H1 (cell line): ENCODE data around the gene LIF. TPM values are rescaled to one million over a fixed set of nuclear protein-coding genes. Genes with fewer than 3 reads are reported as not detected.

Experiments used
- ATF2 ChIP-seq: IDR thresholded peaks from 2 replicates; pipeline ENCODE4 v1.6.1; 2012; ENCODE audit warnings: low read length, inconsistent platforms
- CHD1 ChIP-seq: IDR thresholded peaks from 2 replicates; pipeline ENCODE4 v1.6.1; 2012; ENCODE audit warnings: low read depth, low read length, improper control_type of control experiment
- CHD7 ChIP-seq: fragments of 300-600 bp; sonication (generic); IDR thresholded peaks from 2 replicates; pipeline ENCODE4 v1.7.1; 2012; ENCODE audit warnings: low read length, moderate library complexity, mild to moderate bottlenecking, inconsistent platforms; ENCODE audit not compliant: insufficient replicate concordance
- CTCF ChIP-seq, 3 experiments: IDR thresholded peaks; 1 replicate in 2 of 3; 2 replicates in 1 of 3; pipeline versions ENCODE4 v1.5.1 to v1.6.1; 2011; ENCODE audit warnings: low read length in 3 of 3, mild to moderate bottlenecking in 3 of 3, inconsistent platforms in 2 of 3, low read depth in 1 of 3, moderate library complexity in 1 of 3; ENCODE audit not compliant: insufficient read depth in 1 of 3; ENCODE audit errors: control extremely low read depth in 1 of 3
- MAFK ChIP-seq: IDR thresholded peaks from 2 replicates; pipeline ENCODE4 v1.6.1; 2012; ENCODE audit warnings: low read depth, mild to moderate bottlenecking, improper control_type of control experiment, low read length
- TEAD4 ChIP-seq: IDR thresholded peaks from 2 replicates; pipeline ENCODE4 v1.6.1; 2012; ENCODE audit warnings: low read depth, low read length, inconsistent platforms, mixed read lengths
- polyA plus RNA-seq, 7 experiments: library from polyadenylated mRNA; depleted of rRNA in 3 of 7; stranded (reverse) in 5 of 7; unstranded in 2 of 7; fragments of >200 nt in 5 of 7; fragments of 200-250 nt in 2 of 7; gene quantifications; 1 replicate in 5 of 7; 2 replicates in 1 of 7; 4 replicates in 1 of 7; pipeline versions ENCODE4 v1.2.1 to v1.2.3, GENCODE V29; 2011 to 2013; ENCODE audit warnings: missing spikeins in 2 of 7, mixed read lengths in 2 of 7
- total RNA-seq: library from RNA; stranded (reverse); fragmentation: NEBNext Ultra II Directional; extraction: Animal tissue kit (Norgen Biotek cat#: 25700); gene quantifications from 2 replicates; pipeline ENCODE4 v1.2.1, GENCODE V29; 2021

LIF gene
- total and polyA plus RNA-seq, 2 of the 8 experiments (the other 6 are each of a cell fraction or from before 2014, with no cell fraction given), result 3.3 to 3.5 TPM

- TF ChIP-seq CHD7 (no peak), CHD1 (no peak), ATF2 (no peak), TEAD4 (no peak), CTCF (IDR thresholded peaks at IDR 0.05; ENCODE audit: control extremely low read depth in 1 of 3, insufficient read depth in 1 of 3, low read depth in 1 of 3, low read length in 3 of 3) (no peak), MAFK (no peak)
Measured at GRCh38 chr22:30230330-30230729, 16.2 kb downstream of the LIF start (continued).
